HepG2 (cell line): ENCODE results near the gene ANKEF1. TPM values are rescaled to one million over a fixed set of nuclear protein-coding genes. Genes with fewer than 3 reads are reported as not detected.
A peak's percentile ranks its signal among the peaks of the same experiment; 100 is the strongest.

Source experiments
- CREB3 ChIP-seq: sonication (generic); formaldehyde crosslinking; IDR thresholded peaks from 2 replicates; pipeline ENCODE4 v1.5.0; 2020; ENCODE audit warnings: missing genetic modification reagents
- HES4 ChIP-seq: sonication (generic); formaldehyde crosslinking; IDR thresholded peaks from 2 replicates; pipeline ENCODE4 v1.9.0; 2021; ENCODE audit warnings: mild to moderate bottlenecking, missing genetic modification reagents, borderline replicate concordance
- HNF4A ChIP-seq: sonication (generic); formaldehyde crosslinking; IDR thresholded peaks from 2 replicates; pipeline ENCODE4 v1.4.0; 2020; ENCODE audit warnings: missing genetic modification reagents
- MBNL3 ChIP-seq: fragments of 250-450 bp; sonication (Bioruptor Pico); conservative IDR thresholded peaks from 2 replicates; pipeline ENCODE4 v1.8.0; 2022; ENCODE audit warnings: mild to moderate bottlenecking, inconsistent platforms
- SNAI1 ChIP-seq: sonication (generic); formaldehyde crosslinking; IDR thresholded peaks from 2 replicates; pipeline ENCODE4 v1.5.0; 2020; ENCODE audit warnings: mild to moderate bottlenecking, missing genetic modification reagents, borderline replicate concordance
- SP140L ChIP-seq: sonication (generic); formaldehyde crosslinking; IDR thresholded peaks from 2 replicates; pipeline ENCODE4 v1.4.0; 2020; ENCODE audit warnings: missing genetic modification reagents, borderline replicate concordance
- TARDBP ChIP-seq: sonication (generic); formaldehyde crosslinking; IDR thresholded peaks from 2 replicates; pipeline ENCODE4 v1.8.0; 2022; ENCODE audit warnings: mild to moderate bottlenecking, missing genetic modification reagents
- ZHX2 ChIP-seq, 2 experiments: sonication (generic) in 1 of 2; formaldehyde crosslinking in 1 of 2; IDR thresholded peaks; 2 replicates each; pipeline versions ENCODE4 v1.6.1 to v1.9.0; 2014 to 2022; ENCODE audit warnings: antibody characterized with exemption in 1 of 2, borderline replicate concordance in 1 of 2, inconsistent platforms in 1 of 2, low read depth in 1 of 2, missing genetic modification reagents in 1 of 2
- ZNF281 ChIP-seq: sonication (generic); formaldehyde crosslinking; IDR thresholded peaks from 2 replicates; pipeline ENCODE4 v1.4.0; 2020; ENCODE audit warnings: missing genetic modification reagents, borderline replicate concordance
- ZNF460 ChIP-seq: sonication (generic); formaldehyde crosslinking; IDR thresholded peaks from 2 replicates; pipeline ENCODE4 v1.5.1; 2020; ENCODE audit warnings: missing genetic modification reagents, mild to moderate bottlenecking, borderline replicate concordance
- ZNF530 ChIP-seq: sonication (generic); formaldehyde crosslinking; IDR thresholded peaks from 2 replicates; pipeline ENCODE4 v1.5.0; 2020; ENCODE audit warnings: low read depth, mild to moderate bottlenecking, missing genetic modification reagents
- polyA plus RNA-seq, 8 experiments: library from polyadenylated mRNA; depleted of rRNA in 3 of 8; stranded (reverse) in 7 of 8; unstranded in 1 of 8; fragments of >200 nt; fragmentation: Illumina TruSeq in 4 of 8; extraction: Trizol in 4 of 8; gene quantifications; 2 replicates each; pipeline versions ENCODE4 v1.2.1 to v1.2.3, GENCODE V29; 2011 to 2016; ENCODE audit warnings: low read depth in 4 of 8, missing spikeins in 1 of 8, mixed read lengths in 1 of 8; ENCODE audit not compliant: insufficient read depth in 1 of 8
- total RNA-seq, 5 experiments: library from RNA; depleted of rRNA; stranded (reverse); fragments of >200 nt; fragmentation: Illumina TruSeq; extraction: Trizol; gene quantifications; 2 replicates each; pipeline ENCODE4 v1.2.3, GENCODE V29; 2016; ENCODE audit warnings: low read depth in 1 of 5

ANKEF1 gene
- total and polyA plus RNA-seq, 2 of the 13 experiments (the other 11 are each of a cell fraction or from before 2014, with no cell fraction given), result 3.1 to 8.6 TPM

- TF ChIP-seq ZHX2 (IDR thresholded peaks at IDR 0.05; ENCODE audit: low read depth), result peak; percentile 60; the same call in 1 of the 2 replicates
- no peak for TF ChIP-seq ZHX2 (CRISPR knock-in tag; IDR thresholded peaks at IDR 0.05; ENCODE audit: borderline replicate concordance)
- TF ChIP-seq HNF4A (CRISPR knock-in tag), result 0 out of 2 replicates have a peak, but pooled peaks have one; percentile 4
- TF ChIP-seq CREB3 (CRISPR knock-in tag), result no peak; the same call in none of the 2 replicates
- no peak for TF ChIP-seq ZNF460 (CRISPR knock-in tag)
- peak; percentile 87; the same call in 1 of the 2 replicates for TF ChIP-seq ZNF530
- TF ChIP-seq SNAI1 (CRISPR knock-in tag), result 0 out of 2 replicates have a peak, but pooled peaks have one; percentile 42
- peak; percentile 85 for TF ChIP-seq ZNF281 (CRISPR knock-in tag)
- TF ChIP-seq HES4 (CRISPR knock-in tag), result peak; percentile 81; the same call in 1 of the 2 replicates
- no peak; the same call in 1 of the 2 replicates for TF ChIP-seq SP140L (CRISPR knock-in tag)
- TF ChIP-seq TARDBP (CRISPR knock-in tag), result peak; percentile 79
- TF ChIP-seq MBNL3 (CRISPR knock-in tag), result no peak
Measured at GRCh38 chr20:10034717-10035571, at the start of gene ANKEF1 (continued).
